ENCODE measurements around the gene NRAP.

DNA sequence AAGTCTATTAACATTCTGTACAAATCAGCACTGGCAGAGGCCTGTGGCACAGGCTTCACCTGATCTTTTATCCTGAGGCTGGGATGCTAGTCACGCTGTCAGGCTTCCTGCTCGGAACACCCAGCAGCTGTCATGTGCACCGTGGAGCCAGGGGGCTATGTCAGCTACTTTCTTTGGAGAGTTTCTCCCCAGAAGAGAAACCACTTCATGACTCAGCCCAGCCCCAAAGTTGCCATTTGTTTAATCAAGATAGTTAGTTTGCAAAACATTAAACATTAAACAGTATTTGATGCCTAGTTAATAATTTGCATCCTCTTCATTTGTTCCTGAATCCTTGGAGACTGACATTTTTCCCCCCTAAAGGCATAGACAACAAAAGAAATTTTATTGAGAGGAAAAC lies 111.1 kb downstream of the NRAP start, which contains the start of gene HABP2:
- TF ChIP-seq, protein P1, sequence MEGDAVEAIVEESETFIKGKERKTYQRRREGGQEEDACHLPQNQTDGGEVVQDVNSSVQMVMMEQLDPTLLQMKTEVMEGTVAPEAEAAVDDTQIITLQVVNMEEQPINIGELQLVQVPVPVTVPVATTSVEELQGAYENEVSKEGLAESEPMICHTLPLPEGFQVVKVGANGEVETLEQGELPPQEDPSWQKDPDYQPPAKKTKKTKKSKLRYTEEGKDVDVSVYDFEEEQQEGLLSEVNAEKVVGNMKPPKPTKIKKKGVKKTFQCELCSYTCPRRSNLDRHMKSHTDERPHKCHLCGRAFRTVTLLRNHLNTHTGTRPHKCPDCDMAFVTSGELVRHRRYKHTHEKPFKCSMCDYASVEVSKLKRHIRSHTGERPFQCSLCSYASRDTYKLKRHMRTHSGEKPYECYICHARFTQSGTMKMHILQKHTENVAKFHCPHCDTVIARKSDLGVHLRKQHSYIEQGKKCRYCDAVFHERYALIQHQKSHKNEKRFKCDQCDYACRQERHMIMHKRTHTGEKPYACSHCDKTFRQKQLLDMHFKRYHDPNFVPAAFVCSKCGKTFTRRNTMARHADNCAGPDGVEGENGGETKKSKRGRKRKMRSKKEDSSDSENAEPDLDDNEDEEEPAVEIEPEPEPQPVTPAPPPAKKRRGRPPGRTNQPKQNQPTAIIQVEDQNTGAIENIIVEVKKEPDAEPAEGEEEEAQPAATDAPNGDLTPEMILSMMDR (conservative IDR thresholded peaks at IDR 0.05): no peak
- no peak for TF ChIP-seq EZH2 (IDR thresholded peaks at IDR 0.05; ENCODE audit: low read depth)
